CD14-positive monocyte (primary cell): Measurements from ENCODE around the gene ZNF622. TPM values are rescaled to one million over a fixed set of nuclear protein-coding genes. Genes with fewer than 3 reads are reported as not detected.

Experiments used
- DNase-seq, 3 donors: peaks; one replicate each; pipeline ENCODE4 v3.0.0-alpha.2; 2011 to 2022
- H2AFZ ChIP-seq: 2 replicates; pipeline ENCODE4 v1.6.0; 2012; ENCODE audit warnings: mild to moderate bottlenecking, low read depth, low read length, inconsistent platforms; ENCODE audit not compliant: insufficient read depth, poor library complexity, severe bottlenecking
- H3K27ac ChIP-seq, 2 donors: 1 replicate in 1 of 2; 2 replicates in 1 of 2; pipeline ENCODE4 v1.5.1; 2012 to 2013; ENCODE audit warnings: low read length in 2 of 2, control low read depth in 1 of 2, inconsistent platforms in 1 of 2, low read depth in 1 of 2, mild to moderate bottlenecking in 1 of 2
- H3K27me3 ChIP-seq, 2 donors: one replicate each; pipeline versions ENCODE4 v1.6.0 to v1.6.1; 2011 to 2013; ENCODE audit warnings: low read length in 2 of 2; ENCODE audit not compliant: control insufficient read depth in 2 of 2, insufficient read depth in 2 of 2
- H3K36me3 ChIP-seq, 2 donors: replicated peaks in 1 of 2; 1 replicate in 1 of 2; 2 replicates in 1 of 2; pipeline versions ENCODE4 v1.5.1 to v1.6.1; 2012 to 2013; ENCODE audit warnings: low read length in 2 of 2, control low read depth in 1 of 2, inconsistent platforms in 1 of 2, mild to moderate bottlenecking in 1 of 2; ENCODE audit not compliant: insufficient read depth in 2 of 2, control insufficient read depth in 1 of 2
- H3K4me1 ChIP-seq, 2 donors: 1 replicate in 1 of 2; 2 replicates in 1 of 2; pipeline versions ENCODE4 v1.5.1 to v1.6.1; 2012 to 2013; ENCODE audit warnings: low read length in 2 of 2, control low read depth in 1 of 2, inconsistent platforms in 1 of 2, mild to moderate bottlenecking in 1 of 2, moderate library complexity in 1 of 2; ENCODE audit not compliant: insufficient read depth in 2 of 2, control insufficient read depth in 1 of 2
- H3K4me2 ChIP-seq: replicated peaks from 2 replicates; pipeline ENCODE3; 2012; ENCODE audit warnings: low read length, moderate library complexity, mild to moderate bottlenecking; ENCODE audit not compliant: poor library complexity, severe bottlenecking; ENCODE audit errors: extremely low read depth
- H3K4me3 ChIP-seq, 3 experiments: fragments of 200-600 bp in 1 of 3; sonication (generic) in 1 of 3; replicated peaks in 1 of 3; 1 replicate in 2 of 3; 2 replicates in 1 of 3; pipeline ENCODE4 v1.5.1; 2011 to 2013; ENCODE audit warnings: low read length in 3 of 3, mild to moderate bottlenecking in 3 of 3, control low read depth in 2 of 3, low read depth in 2 of 3, inconsistent platforms in 1 of 3, moderate library complexity in 1 of 3
- H3K79me2 ChIP-seq: 2 replicates; pipeline ENCODE4 v1.6.0; 2012; ENCODE audit warnings: mild to moderate bottlenecking, control low read depth, inconsistent platforms, low read length, moderate library complexity; ENCODE audit not compliant: insufficient read depth
- H3K9ac ChIP-seq: 2 replicates; pipeline ENCODE4 v1.6.0; 2017; ENCODE audit warnings: low read length, mild to moderate bottlenecking; ENCODE audit not compliant: insufficient read depth, poor library complexity, severe bottlenecking
- H3K9me3 ChIP-seq, 2 donors: replicated peaks in 1 of 2; 1 replicate in 1 of 2; 2 replicates in 1 of 2; pipeline versions ENCODE4 v1.5.1 to v1.6.1; 2012 to 2013; ENCODE audit warnings: low read length in 2 of 2, control low read depth in 1 of 2; ENCODE audit not compliant: control insufficient read depth in 1 of 2, insufficient read depth in 1 of 2
- H4K20me1 ChIP-seq: 2 replicates; pipeline ENCODE4 v1.6.0; 2012; ENCODE audit warnings: mild to moderate bottlenecking, low read length, control low read depth, moderate library complexity; ENCODE audit not compliant: insufficient read depth
- H3K27ac Mint-ChIP-seq, 7 donors: one replicate each; pipeline ENCODE4 v1.8.0; 2020; ENCODE audit warnings: mild to moderate bottlenecking in 7 of 7, mixed read lengths in 7 of 7, moderate library complexity in 6 of 7, inconsistent platforms in 2 of 7
- H3K27me3 Mint-ChIP-seq, 3 donors: one replicate each; pipeline ENCODE4 v1.8.0; 2021 to 2022; ENCODE audit warnings: low read depth in 3 of 3, mild to moderate bottlenecking in 3 of 3, mixed read lengths in 3 of 3, moderate library complexity in 3 of 3, inconsistent platforms in 1 of 3
- H3K36me3 Mint-ChIP-seq, 2 donors: one replicate each; pipeline ENCODE4 v1.8.0; 2020; ENCODE audit warnings: mixed read lengths in 2 of 2, inconsistent platforms in 1 of 2, mild to moderate bottlenecking in 1 of 2
- H3K4me1 Mint-ChIP-seq: one replicate; pipeline ENCODE4 v1.8.0; 2020; ENCODE audit warnings: mild to moderate bottlenecking, mixed read lengths
- H3K4me3 Mint-ChIP-seq, 2 donors: one replicate each; pipeline ENCODE4 v1.8.0; 2020; ENCODE audit warnings: mild to moderate bottlenecking in 2 of 2, mixed read lengths in 2 of 2, moderate library complexity in 1 of 2
- H3K9me3 Mint-ChIP-seq, 7 donors: one replicate each; pipeline ENCODE4 v1.8.0; 2020 to 2022; ENCODE audit warnings: mixed read lengths in 7 of 7, mild to moderate bottlenecking in 6 of 7, moderate library complexity in 6 of 7, inconsistent platforms in 2 of 7
- CTCF ChIP-seq: fragments of 200-600 bp; IDR thresholded peaks from one replicate; pipeline ENCODE4 v1.8.0; 2022; ENCODE audit warnings: antibody characterized with exemption, mild to moderate bottlenecking
- WGBS: methylation state at CpG from one replicate; pipeline ENCODE4 v1.1.5; 2013; ENCODE audit warnings: missing lambda C conversion rate; ENCODE audit not compliant: insufficient coverage; 5-methylcytosine and 5-hydroxymethylcytosine counted together
- intact Hi-C, 2 donors: fragments of 100-400 bp; cut with micrococcal nuclease; formaldehyde crosslinking; loops; one replicate each; pipeline versions ENCODE4 v1.15.0 to v1.15.1; 2023
- polyA plus RNA-seq, 3 donors: library from polyadenylated mRNA; depleted of rRNA in 1 of 3; unstranded in 2 of 3; stranded (reverse) in 1 of 3; fragments of 300-500 nt in 2 of 3; fragments of >200 nt in 1 of 3; fragmentation: Illumina TruSeq in 2 of 3; gene quantifications; 1 replicate in 2 of 3; 2 replicates in 1 of 3; pipeline ENCODE4 v1.2.3, GENCODE V29; 2012 to 2021

The ZNF622 gene
- polyA plus RNA-seq, 3 donors, result 6.1 to 30.1 (median 25.8) TPM

- TF ChIP-seq CTCF, result no peak
- Histone ChIP-seq H2AFZ (no peak overlapping the region), H3K9ac (no peak overlapping the region), H3K27me3 (no peaks in the 10 kb centered on the region), H3K27ac (no peak overlapping the region), H3K79me2 (peaks cover 38% of the 10 kb centered on the region), H4K20me1 (peaks cover 69% of the 10 kb centered on the region), H3K9me3 (no peaks in the 10 kb centered on the region), H3K36me3 (peaks cover 78 to 98% of the 10 kb centered on the region in 2 donors), H3K4me2 (no peak overlapping the region), H3K4me1 (peaks cover 10 to 15% of the 10 kb centered on the region in 2 donors), H3K4me3 (no peak overlapping the region)
- peaks cover 0 to 2% (median 0%) of the 10 kb centered on the region in 3 donors for H3K27me3 Mint-ChIP-seq
- peak overlapping the region in 1 of 7 donors; percentile 67 for H3K27ac Mint-ChIP-seq
- H3K9me3 Mint-ChIP-seq, result no peaks in the 10 kb centered on the region
- intact Hi-C loops, result loop anchor here in 1 of 2 donors (10.0 kb wide), 1 partner anchor 171 kb away; no protein-coding TSS in a partner anchor
- no peak overlapping the region for H3K4me3 Mint-ChIP-seq
- DNase-seq, result no peak
- peaks cover 14% of the 10 kb centered on the region for H3K4me1 Mint-ChIP-seq
- H3K36me3 Mint-ChIP-seq, result peaks cover 79 to 90% of the 10 kb centered on the region in 2 donors
These were observed 12.0 kb downstream of the ZNF622 start for GRCh38 chr5:16453609-16454008.

DNA sequence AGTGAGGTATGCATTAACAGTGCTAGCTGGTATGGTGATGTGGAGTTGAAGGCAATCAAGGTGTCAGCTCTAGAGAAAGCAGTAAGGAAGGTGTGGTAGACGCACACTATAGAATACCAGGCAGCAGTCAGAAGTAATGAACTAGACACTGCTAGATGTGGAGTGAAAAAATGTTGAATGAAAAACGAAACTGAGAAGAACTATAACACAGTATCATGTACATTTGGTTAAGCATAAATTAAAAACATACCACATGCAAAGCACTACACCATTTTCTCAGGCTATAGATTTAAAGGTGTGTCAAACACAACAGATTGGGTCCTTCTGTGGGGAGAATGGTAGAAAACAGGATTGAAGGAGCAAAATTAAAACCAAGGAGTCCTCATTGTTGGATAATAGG, 15.4 kb downstream of the ZNF622 start:
- H3K27ac Mint-ChIP-seq, result no peak overlapping the region
- H3K4me3 ChIP-seq, result no peak overlapping the region
- H3K27ac ChIP-seq, result no peak overlapping the region
- H3K79me2 ChIP-seq, result peaks cover 20% of the 10 kb centered on the region
- H4K20me1 ChIP-seq, result peaks cover 35% of the 10 kb centered on the region
- no peak for DNase-seq
- no peaks in the 10 kb centered on the region for H3K9me3 ChIP-seq
- H3K36me3 Mint-ChIP-seq, result peaks cover 78 to 92% of the 10 kb centered on the region in 2 donors
- WGBS, result no CpG with 5 or more reads among the region's 2 CpGs
- H3K4me1 ChIP-seq, result no peaks in the 10 kb centered on the region
- intact Hi-C loops, result loop anchor here in 1 of 2 donors (10.0 kb wide), 1 partner anchor 175 kb away; no protein-coding TSS in a partner anchor
- H3K36me3 ChIP-seq, result peaks cover 74 to 97% of the 10 kb centered on the region in 2 donors
- peaks cover 0 to 3% (median 0%) of the 10 kb centered on the region in 7 donors for H3K9me3 Mint-ChIP-seq
- H2AFZ ChIP-seq, result no peak overlapping the region
- H3K4me1 Mint-ChIP-seq, result peaks cover 2% of the 10 kb centered on the region
- H3K4me2 ChIP-seq, result no peak overlapping the region
- no peak overlapping the region for H3K9ac ChIP-seq
- H3K27me3 ChIP-seq, result no peaks in the 10 kb centered on the region
- no peak overlapping the region for H3K4me3 Mint-ChIP-seq
- no peak for TF ChIP-seq CTCF
- H3K27me3 Mint-ChIP-seq, result peaks cover 0 to 2% (median 0%) of the 10 kb centered on the region in 3 donors
